ENCODE data around the gene F7.

Gene F7

GRCh38 chr13:113138792-113139551 is 33.4 kb downstream of the F7 start:
- Histone ChIP-seq H3K4me3 (no peak overlapping the region), H3K27ac (no peak overlapping the region)
- peak; percentile 26 for DNase-seq (ENCODE audit: low spot score)
- no peak for TF ChIP-seq CTCF (IDR thresholded peaks at IDR 0.05)

- no peak overlapping the region for H3K4me3 ChIP-seq
- no peak overlapping the region for H3K27ac ChIP-seq
- no peak for DNase-seq (ENCODE audit: low spot score)
- TF ChIP-seq CTCF (IDR thresholded peaks at IDR 0.05), result no peak
Observed at GRCh38 chr13:113139577-113139976, 34.0 kb downstream of the F7 start.

- no peak overlapping the region for H3K4me3 ChIP-seq
- TF ChIP-seq CTCF (IDR thresholded peaks at IDR 0.05), result no peak
- DNase-seq (ENCODE audit: low spot score), result peak; percentile 65
- no peak overlapping the region for H3K27ac ChIP-seq
Observed at GRCh38 chr13:113140677-113141600, 35.3 kb downstream of the F7 start.

GRCh38 chr13:113141601-113141970 is 36.0 kb downstream of the F7 start:
- Histone ChIP-seq H3K4me3 (no peak overlapping the region), H3K27ac (no peak overlapping the region)
- DNase-seq (ENCODE audit: low spot score), result peak; percentile 73
- TF ChIP-seq CTCF (IDR thresholded peaks at IDR 0.05), result no peak

- TF ChIP-seq CTCF (IDR thresholded peaks at IDR 0.05), result no peak
- peak; percentile 53 for DNase-seq (ENCODE audit: low spot score)
- no peak overlapping the region for H3K4me3 ChIP-seq
- H3K27ac ChIP-seq, result no peak overlapping the region
Observed at GRCh38 chr13:113142876-113143275, 37.3 kb downstream of the F7 start.

GRCh38 chr13:113143466-113144254 is 38.1 kb downstream of the F7 start:
- no peak for TF ChIP-seq CTCF (IDR thresholded peaks at IDR 0.05)
- DNase-seq (ENCODE audit: low spot score), result peak; percentile 55
- no peak overlapping the region for H3K4me3 ChIP-seq
- H3K27ac ChIP-seq, result no peak overlapping the region

Measured in coronary artery (tissue), 2 donors.